Measurements from ENCODE around the gene SPTB.

- TF ChIP-seq BRCA1 (IDR thresholded peaks at IDR 0.05; ENCODE audit: low read depth, low read length) (no peak), POLR2A (IDR thresholded peaks at IDR 0.05; ENCODE audit: low read depth, low read length) (no peak), IRF3 (IDR thresholded peaks at IDR 0.05) (no peak), BCL3 (IDR thresholded peaks at IDR 0.05; ENCODE audit: borderline replicate concordance, insufficient read depth, low read depth, low read length, poor library complexity, severe bottlenecking) (no peak), CBX3 (IDR thresholded peaks at IDR 0.05; ENCODE audit: borderline replicate concordance, low read depth) (no peak), CEBPB (IDR thresholded peaks at IDR 0.05; ENCODE audit: borderline replicate concordance in 1 of 2, low read depth in 2 of 2, low read length in 2 of 2) (no peak), ZZZ3 (IDR thresholded peaks at IDR 0.05; ENCODE audit: control insufficient read depth, insufficient read length, low read depth) (no peak)
- TF ChIP-seq, protein P1, sequence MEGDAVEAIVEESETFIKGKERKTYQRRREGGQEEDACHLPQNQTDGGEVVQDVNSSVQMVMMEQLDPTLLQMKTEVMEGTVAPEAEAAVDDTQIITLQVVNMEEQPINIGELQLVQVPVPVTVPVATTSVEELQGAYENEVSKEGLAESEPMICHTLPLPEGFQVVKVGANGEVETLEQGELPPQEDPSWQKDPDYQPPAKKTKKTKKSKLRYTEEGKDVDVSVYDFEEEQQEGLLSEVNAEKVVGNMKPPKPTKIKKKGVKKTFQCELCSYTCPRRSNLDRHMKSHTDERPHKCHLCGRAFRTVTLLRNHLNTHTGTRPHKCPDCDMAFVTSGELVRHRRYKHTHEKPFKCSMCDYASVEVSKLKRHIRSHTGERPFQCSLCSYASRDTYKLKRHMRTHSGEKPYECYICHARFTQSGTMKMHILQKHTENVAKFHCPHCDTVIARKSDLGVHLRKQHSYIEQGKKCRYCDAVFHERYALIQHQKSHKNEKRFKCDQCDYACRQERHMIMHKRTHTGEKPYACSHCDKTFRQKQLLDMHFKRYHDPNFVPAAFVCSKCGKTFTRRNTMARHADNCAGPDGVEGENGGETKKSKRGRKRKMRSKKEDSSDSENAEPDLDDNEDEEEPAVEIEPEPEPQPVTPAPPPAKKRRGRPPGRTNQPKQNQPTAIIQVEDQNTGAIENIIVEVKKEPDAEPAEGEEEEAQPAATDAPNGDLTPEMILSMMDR (IDR thresholded peaks at IDR 0.05 in 2 of 3, conservative IDR thresholded peaks at IDR 0.05 in 1 of 3; ENCODE audit: control insufficient read depth in 2 of 3, extremely low read depth in 1 of 3, insufficient read depth in 1 of 3, low read depth in 3 of 3, low read length in 3 of 3), result no peak
These were observed 178.8 kb downstream of the SPTB start for GRCh38 chr14:64700894-64701293.
